ENCODE measurements around the gene GATA2. TPM values are rescaled to one million over a fixed set of nuclear protein-coding genes. Genes with fewer than 3 reads are reported as not detected.

GATA2 gene
- total and polyA plus RNA-seq, 9 donors: 4.0 to 16.1 (median 6.1) TPM

DNA sequence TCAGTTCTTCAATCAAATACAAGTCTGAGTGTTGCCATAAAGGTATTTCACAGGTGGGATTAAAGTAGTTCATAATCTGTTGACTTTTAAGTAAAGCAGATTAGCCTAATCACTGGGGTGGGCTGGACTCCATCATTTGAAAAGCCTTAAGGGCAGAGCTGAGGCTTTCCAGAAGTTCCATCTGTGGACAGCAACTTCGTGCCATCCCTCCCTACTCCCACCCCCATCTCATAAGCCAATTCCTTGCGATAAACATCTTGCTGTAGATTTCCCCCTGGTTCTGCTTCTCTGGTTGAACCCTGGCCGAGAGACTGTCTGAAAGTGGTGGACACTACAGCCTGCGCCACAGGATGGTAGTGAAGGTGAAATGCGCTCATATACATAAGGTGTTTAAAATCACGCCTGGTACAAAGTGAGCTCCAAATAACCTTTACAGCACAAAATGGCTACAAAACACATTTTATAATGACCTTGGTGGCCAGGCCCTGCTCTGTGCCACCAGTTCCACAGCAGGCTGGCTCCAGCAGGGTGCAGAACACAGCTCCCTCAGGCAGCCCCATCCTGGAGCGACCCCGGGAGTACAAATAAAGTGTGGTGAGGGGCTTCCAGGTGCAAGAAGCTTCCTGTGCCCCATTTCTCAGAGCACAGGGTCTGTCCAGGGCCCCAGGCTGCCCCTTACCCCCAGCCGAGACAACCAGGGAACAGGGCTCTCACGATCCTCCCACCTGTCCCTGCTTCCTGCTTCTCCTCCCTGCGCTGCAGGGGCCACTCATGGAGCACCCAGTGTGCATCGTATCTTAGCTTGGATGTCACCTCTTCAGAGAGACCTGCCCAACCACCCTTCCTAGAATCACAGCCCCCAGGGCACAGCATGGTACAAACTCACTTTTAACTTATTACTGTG is 25.8 kb upstream of the GATA2 start:
- no peak overlapping the region for H3K27ac ChIP-seq
- no peak for DNase-seq
- H3K36me3 ChIP-seq: no peaks in the 10 kb centered on the region
- WGBS, 3 donors: 64 to 71% (median 67%) methylated on average over 12 of the region's 12 CpGs
- H3K4me1 ChIP-seq (ENCODE audit: insufficient read depth): no peaks in the 10 kb centered on the region
- peaks cover 0 to 6% of the 10 kb centered on the region in 2 donors for H3K9me3 ChIP-seq
- no peaks in the 10 kb centered on the region for H3K27me3 ChIP-seq
- no peak overlapping the region for H3K4me3 ChIP-seq
- intact Hi-C loops (cut with DNase I): no loop called here
- no peak for TF ChIP-seq CTCF (IDR thresholded peaks at IDR 0.05)

GRCh38 chr3:128517648-128518047 is 24.6 kb upstream of the GATA2 start:
- Histone ChIP-seq H3K4me3 (no peak overlapping the region), H3K27ac (no peak overlapping the region), H3K9me3 (peaks cover 0 to 6% of the 10 kb centered on the region in 2 donors), H3K27me3 (no peaks in the 10 kb centered on the region), H3K4me1 (ENCODE audit: insufficient read depth) (no peaks in the 10 kb centered on the region), H3K36me3 (no peaks in the 10 kb centered on the region)
- intact Hi-C loops (cut with DNase I): no loop called here
- TF ChIP-seq CTCF (IDR thresholded peaks at IDR 0.05) (no peak), POLR2A (IDR thresholded peaks at IDR 0.05) (no peak), EP300 (IDR thresholded peaks at IDR 0.05) (no peak)
- DNase-seq: no peak
- WGBS, 3 donors: 63 to 77% (median 67%) methylated on average over 4 of the region's 4 CpGs

GRCh38 chr3:128515967-128516366 is 23.0 kb upstream of the GATA2 start:
- DNase-seq: no peak
- Histone ChIP-seq H3K27me3 (no peaks in the 10 kb centered on the region), H3K9me3 (peaks cover 0 to 6% of the 10 kb centered on the region in 2 donors), H3K4me1 (ENCODE audit: insufficient read depth) (no peaks in the 10 kb centered on the region), H3K27ac (no peak overlapping the region), H3K4me3 (no peak overlapping the region), H3K36me3 (no peaks in the 10 kb centered on the region)
- no peak for TF ChIP-seq CTCF (IDR thresholded peaks at IDR 0.05)
- no peak for TF ChIP-seq POLR2A (IDR thresholded peaks at IDR 0.05)
- TF ChIP-seq EP300 (IDR thresholded peaks at IDR 0.05): no peak
- intact Hi-C loops (cut with DNase I): no loop called here
- 85 to 93% (median 89%) methylated on average over 1 of the region's 1 CpG for WGBS, 3 donors

DNA sequence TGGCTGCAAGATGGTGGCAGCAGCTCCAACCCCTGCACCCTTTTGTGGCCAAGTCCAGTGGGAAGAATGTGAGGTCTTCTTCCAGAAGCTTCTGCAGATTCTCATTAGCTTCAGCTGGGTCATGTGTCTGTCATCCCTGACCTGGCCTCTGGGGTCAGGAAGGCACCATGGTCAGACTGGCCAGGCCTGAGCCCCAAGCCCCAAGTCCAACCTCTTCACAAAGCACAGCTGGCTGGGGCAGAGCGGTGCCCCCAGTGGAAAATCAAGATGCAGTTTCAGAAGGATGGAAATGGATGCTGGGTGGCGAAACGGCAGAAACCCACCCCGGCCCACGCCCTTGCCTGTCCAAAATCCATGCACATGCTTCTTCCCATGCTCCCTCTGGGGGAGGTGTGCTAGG is 15.9 kb upstream of the GATA2 start:
- no peak for TF ChIP-seq CTCF (IDR thresholded peaks at IDR 0.05)
- TF ChIP-seq EP300 (IDR thresholded peaks at IDR 0.05): no peak
- no peak for TF ChIP-seq POLR2A (IDR thresholded peaks at IDR 0.05)
- Histone ChIP-seq H3K27ac (no peak overlapping the region), H3K9me3 (no peaks in the 10 kb centered on the region), H3K36me3 (no peaks in the 10 kb centered on the region), H3K4me3 (no peak overlapping the region), H3K4me1 (ENCODE audit: insufficient read depth) (no peaks in the 10 kb centered on the region), H3K27me3 (no peaks in the 10 kb centered on the region)
- 79 to 93% (median 80%) methylated on average over 4 to 5 of the region's 5 CpGs for WGBS, 3 donors
- intact Hi-C loops (cut with DNase I): no loop called here
- no peak for DNase-seq
